CD4-positive, CD25-positive, alpha-beta regulatory T cell (primary cell): ENCODE results near the gene TNNT3. TPM values are rescaled to one million over a fixed set of nuclear protein-coding genes. Genes with fewer than 3 reads are reported as not detected.

Experiments used
- ATAC-seq, 2 donors: fragments of 150-1000 bp; cut with Tn5 transposase; one replicate each; pipeline ENCODE4 v1.10.0; 2021; ENCODE audit warnings: low read depth in 2 of 2, moderate number of reproducible peaks in 2 of 2, moderate library complexity in 1 of 2
- DNase-seq, 3 donors: peaks; one replicate each; pipeline versions ENCODE4 v3.0.0 to v3.0.0-alpha.2; 2012 to 2022; ENCODE audit warnings: mixed read lengths in 1 of 3
- H3K27ac ChIP-seq: one replicate; pipeline ENCODE4 v1.7.0; 2013; ENCODE audit warnings: mild to moderate bottlenecking, low read length; ENCODE audit not compliant: insufficient read depth, poor library complexity, severe bottlenecking
- H3K27me3 ChIP-seq: one replicate; pipeline ENCODE4 v1.7.0; 2013; ENCODE audit warnings: low read length; ENCODE audit not compliant: control insufficient read depth, insufficient read depth
- H3K36me3 ChIP-seq: one replicate; pipeline ENCODE4 v1.7.0; 2013; ENCODE audit warnings: mild to moderate bottlenecking, low read length, moderate library complexity; ENCODE audit not compliant: control insufficient read depth, insufficient read depth
- H3K4me1 ChIP-seq: 2 replicates; pipeline ENCODE4 v1.7.0; 2013; ENCODE audit warnings: mild to moderate bottlenecking, low read length; ENCODE audit not compliant: insufficient read depth, control insufficient read depth, poor library complexity, severe bottlenecking
- H3K4me3 ChIP-seq: one replicate; pipeline ENCODE4 v1.7.0; 2013; ENCODE audit warnings: low read depth, mild to moderate bottlenecking, low read length, moderate library complexity
- H3K9me3 ChIP-seq, 2 experiments: 1 replicate in 1 of 2; 2 replicates in 1 of 2; pipeline ENCODE4 v1.7.0; 2013; ENCODE audit warnings: low read length in 2 of 2, mild to moderate bottlenecking in 1 of 2, moderate library complexity in 1 of 2; ENCODE audit not compliant: control insufficient read depth in 2 of 2
- H3K27ac Mint-ChIP-seq, 3 donors: one replicate each; pipeline ENCODE4 v1.8.0; 2020 to 2022; ENCODE audit warnings: mild to moderate bottlenecking in 3 of 3, mixed read lengths in 3 of 3, moderate library complexity in 2 of 3
- H3K27me3 Mint-ChIP-seq: one replicate; pipeline ENCODE4 v1.8.0; 2022; ENCODE audit warnings: mild to moderate bottlenecking, mixed read lengths
- H3K36me3 Mint-ChIP-seq: one replicate; pipeline ENCODE4 v1.8.0; 2020; ENCODE audit warnings: mixed read lengths
- H3K4me1 Mint-ChIP-seq, 4 donors: one replicate each; pipeline ENCODE4 v1.8.0; 2020 to 2022; ENCODE audit warnings: mixed read lengths in 4 of 4, mild to moderate bottlenecking in 1 of 4
- H3K4me3 Mint-ChIP-seq, 4 donors: one replicate each; pipeline ENCODE4 v1.8.0; 2020 to 2022; ENCODE audit warnings: mild to moderate bottlenecking in 4 of 4, mixed read lengths in 4 of 4, moderate library complexity in 3 of 4
- H3K9me3 Mint-ChIP-seq, 7 donors: one replicate each; pipeline ENCODE4 v1.8.0; 2020 to 2022; ENCODE audit warnings: mixed read lengths in 7 of 7, mild to moderate bottlenecking in 3 of 7, moderate library complexity in 2 of 7
- polyA plus RNA-seq, 4 donors: library from polyadenylated mRNA; unstranded; fragments of 300-500 nt; fragmentation: Illumina TruSeq; gene quantifications; one replicate each; pipeline ENCODE4 v1.2.3, GENCODE V29; 2021
- total RNA-seq: library from RNA; stranded (reverse); gene quantifications from one replicate; pipeline ENCODE4 v1.2.3, GENCODE V29; 2022

The TNNT3 gene
- total and polyA plus RNA-seq, 5 donors from 2014 or later: 1.6 to 19.4 TPM; not detected in 3

- H3K9me3 Mint-ChIP-seq: no peaks in the 10 kb centered on the region
- Histone ChIP-seq H3K36me3 (no peaks in the 10 kb centered on the region), H3K4me3 (no peak overlapping the region), H3K9me3 (no peaks in the 10 kb centered on the region), H3K27me3 (no peaks in the 10 kb centered on the region), H3K27ac (no peak overlapping the region), H3K4me1 (no peaks in the 10 kb centered on the region)
- no peak overlapping the region for H3K4me3 Mint-ChIP-seq
- ATAC-seq: no peak
- H3K27me3 Mint-ChIP-seq: no peaks in the 10 kb centered on the region
- no peaks in the 10 kb centered on the region for H3K36me3 Mint-ChIP-seq
- H3K27ac Mint-ChIP-seq: no peak overlapping the region
- no peaks in the 10 kb centered on the region for H3K4me1 Mint-ChIP-seq
- DNase-seq: no peak
Measured at GRCh38 chr11:1959786-1960185, 40.3 kb downstream of the TNNT3 start.

- Mint-ChIP-seq H3K27ac (no peak overlapping the region), H3K9me3 (no peaks in the 10 kb centered on the region), H3K4me1 (no peaks in the 10 kb centered on the region), H3K36me3 (no peaks in the 10 kb centered on the region), H3K4me3 (no peak overlapping the region), H3K27me3 (no peaks in the 10 kb centered on the region)
- H3K36me3 ChIP-seq: no peaks in the 10 kb centered on the region
- no peaks in the 10 kb centered on the region for H3K4me1 ChIP-seq
- no peak for ATAC-seq
- H3K9me3 ChIP-seq: no peaks in the 10 kb centered on the region
- no peak for DNase-seq
- no peaks in the 10 kb centered on the region for H3K27me3 ChIP-seq
- no peak overlapping the region for H3K27ac ChIP-seq
- no peak overlapping the region for H3K4me3 ChIP-seq
Measured at GRCh38 chr11:1963864-1964263, 44.4 kb downstream of the TNNT3 start.

GRCh38 chr11:1964348-1964747 lies 44.8 kb downstream of the TNNT3 start:
- Histone ChIP-seq H3K27ac (no peak overlapping the region), H3K9me3 (no peaks in the 10 kb centered on the region), H3K36me3 (no peaks in the 10 kb centered on the region), H3K27me3 (no peaks in the 10 kb centered on the region), H3K4me1 (no peaks in the 10 kb centered on the region), H3K4me3 (no peak overlapping the region)
- DNase-seq (no peak), ATAC-seq (no peak)
- no peaks in the 10 kb centered on the region for H3K9me3 Mint-ChIP-seq
- no peaks in the 10 kb centered on the region for H3K4me1 Mint-ChIP-seq
- H3K27ac Mint-ChIP-seq: no peak overlapping the region
- H3K36me3 Mint-ChIP-seq: no peaks in the 10 kb centered on the region
- no peak overlapping the region for H3K4me3 Mint-ChIP-seq
- no peaks in the 10 kb centered on the region for H3K27me3 Mint-ChIP-seq

GRCh38 chr11:1964955-1965354 lies 45.5 kb downstream of the TNNT3 start:
- no peaks in the 10 kb centered on the region for H3K36me3 ChIP-seq
- H3K36me3 Mint-ChIP-seq: no peaks in the 10 kb centered on the region
- H3K9me3 Mint-ChIP-seq: no peaks in the 10 kb centered on the region
- H3K27me3 ChIP-seq: no peaks in the 10 kb centered on the region
- no peak for ATAC-seq
- no peak overlapping the region for H3K27ac Mint-ChIP-seq
- no peak overlapping the region for H3K27ac ChIP-seq
- no peaks in the 10 kb centered on the region for H3K9me3 ChIP-seq
- no peak overlapping the region for H3K4me3 Mint-ChIP-seq
- no peak for DNase-seq
- no peak overlapping the region for H3K4me3 ChIP-seq
- no peaks in the 10 kb centered on the region for H3K4me1 Mint-ChIP-seq
- H3K4me1 ChIP-seq: no peaks in the 10 kb centered on the region
- no peaks in the 10 kb centered on the region for H3K27me3 Mint-ChIP-seq

- Histone ChIP-seq H3K9me3 (no peaks in the 10 kb centered on the region), H3K27ac (no peak overlapping the region), H3K36me3 (no peaks in the 10 kb centered on the region), H3K4me3 (no peak overlapping the region), H3K4me1 (no peaks in the 10 kb centered on the region), H3K27me3 (no peaks in the 10 kb centered on the region)
- no peak for ATAC-seq
- no peak for DNase-seq
- no peaks in the 10 kb centered on the region for H3K27me3 Mint-ChIP-seq
- no peaks in the 10 kb centered on the region for H3K36me3 Mint-ChIP-seq
- no peak overlapping the region for H3K27ac Mint-ChIP-seq
- no peak overlapping the region for H3K4me3 Mint-ChIP-seq
- no peaks in the 10 kb centered on the region for H3K4me1 Mint-ChIP-seq
- H3K9me3 Mint-ChIP-seq: no peaks in the 10 kb centered on the region
Measured at GRCh38 chr11:1966531-1966930, 47.0 kb downstream of the TNNT3 start.

GRCh38 chr11:1967641-1968225 lies 48.2 kb downstream of the TNNT3 start:
- H3K4me3 ChIP-seq: no peak overlapping the region
- H3K27me3 ChIP-seq: no peaks in the 10 kb centered on the region
- Mint-ChIP-seq H3K27me3 (no peaks in the 10 kb centered on the region), H3K4me1 (no peaks in the 10 kb centered on the region), H3K27ac (no peak overlapping the region), H3K4me3 (no peak overlapping the region), H3K9me3 (no peaks in the 10 kb centered on the region), H3K36me3 (no peaks in the 10 kb centered on the region)
- H3K9me3 ChIP-seq: no peaks in the 10 kb centered on the region
- ATAC-seq: no peak
- no peak for DNase-seq
- no peaks in the 10 kb centered on the region for H3K4me1 ChIP-seq
- no peak overlapping the region for H3K27ac ChIP-seq
- H3K36me3 ChIP-seq: no peaks in the 10 kb centered on the region

- H3K36me3 ChIP-seq: no peaks in the 10 kb centered on the region
- no peaks in the 10 kb centered on the region for H3K27me3 ChIP-seq
- H3K4me1 Mint-ChIP-seq: no peaks in the 10 kb centered on the region
- DNase-seq (no peak), ATAC-seq (no peak)
- no peak overlapping the region for H3K27ac ChIP-seq
- H3K9me3 ChIP-seq: no peaks in the 10 kb centered on the region
- H3K36me3 Mint-ChIP-seq: no peaks in the 10 kb centered on the region
- no peak overlapping the region for H3K4me3 Mint-ChIP-seq
- no peak overlapping the region for H3K27ac Mint-ChIP-seq
- H3K4me3 ChIP-seq: no peak overlapping the region
- H3K4me1 ChIP-seq: no peaks in the 10 kb centered on the region
- H3K9me3 Mint-ChIP-seq: no peaks in the 10 kb centered on the region
- H3K27me3 Mint-ChIP-seq: no peaks in the 10 kb centered on the region
Measured at GRCh38 chr11:1968454-1969002, 49.0 kb downstream of the TNNT3 start.

- Mint-ChIP-seq H3K4me1 (no peaks in the 10 kb centered on the region), H3K9me3 (no peaks in the 10 kb centered on the region)
- no peaks in the 10 kb centered on the region for H3K27me3 ChIP-seq
Measured at GRCh38 chr11:1969035-1969434, 49.5 kb downstream of the TNNT3 start.

More at GRCh38 chr11:1969035-1969434, 49.5 kb downstream of the TNNT3 start:
- no peaks in the 10 kb centered on the region for H3K4me1 ChIP-seq
- Mint-ChIP-seq H3K27ac (no peak overlapping the region), H3K4me3 (no peak overlapping the region), H3K36me3 (no peaks in the 10 kb centered on the region), H3K27me3 (no peaks in the 10 kb centered on the region)
- H3K9me3 ChIP-seq: no peaks in the 10 kb centered on the region
- no peak overlapping the region for H3K27ac ChIP-seq
- ATAC-seq (no peak), DNase-seq (no peak)
- no peak overlapping the region for H3K4me3 ChIP-seq
- H3K36me3 ChIP-seq: no peaks in the 10 kb centered on the region
